PC-3 (cell line): Measurements from ENCODE around the gene CA5A. TPM values are rescaled to one million over a fixed set of nuclear protein-coding genes. Genes with fewer than 3 reads are reported as not detected.
A peak's percentile ranks its signal among the peaks of the same experiment; 100 is the strongest.
"Not testable (repeated sequence)": the region's sequence is repeated elsewhere in the genome, so short reads cannot be mapped to it uniquely, and the experiment has no call there.

ENCODE experiments used
- ATAC-seq: fragments of 200-7000 bp; cut with Tn5 transposase; 2 replicates; pipeline ENCODE4 v1.9.1; 2020; ENCODE audit warnings: mild to moderate bottlenecking, moderate library complexity
- BruUV-seq: library from RNA; stranded (reverse); fragments of 400-500 nt; replicated peaks from 2 replicates; lab custom pipeline; 2021; lab: Mats Ljungman, UMichigan
- CTCF ChIA-PET: fragments of 300-600 bp; sonication (Branson Sonifier 250); formaldehyde crosslinking; loops from one replicate; lab custom pipeline; 2022; ENCODE audit warnings: antibody characterized with exemption; lab: Charles Lee
- POLR2A ChIA-PET: fragments of 300-600 bp; sonication (Branson Sonifier 250); formaldehyde crosslinking; loops from one replicate; lab custom pipeline; 2022; ENCODE audit warnings: antibody characterized with exemption; ENCODE audit not compliant: unreplicated experiment; lab: Charles Lee
- DNase-seq: peaks from one replicate; pipeline ENCODE4 v3.0.0-alpha.2; 2015
- H2AFZ ChIP-seq: fragments of 300-600 bp; sonication (generic); 2 replicates; pipeline ENCODE4 v1.6.0; 2016; ENCODE audit warnings: antibody characterized with exemption, low read length
- H3F3A ChIP-seq: fragments of 300-600 bp; sonication (generic); one replicate; pipeline ENCODE4 v1.6.0; 2017; ENCODE audit warnings: antibody characterized with exemption, low read length, control low read depth, mild to moderate bottlenecking; ENCODE audit not compliant: unreplicated experiment
- H3K27ac ChIP-seq: fragments of 300-600 bp; sonication (generic); 2 replicates; pipeline ENCODE4 v1.5.1; 2016; ENCODE audit warnings: mild to moderate bottlenecking, low read length
- H3K27me3 ChIP-seq: fragments of 300-600 bp; sonication (generic); 2 replicates; pipeline ENCODE4 v1.6.1; 2016; ENCODE audit warnings: low read length, mixed read lengths
- H3K36me3 ChIP-seq: fragments of 300-600 bp; sonication (generic); 2 replicates; pipeline ENCODE4 v1.6.1; 2016; ENCODE audit warnings: low read depth, mixed run types, low read length, mixed read lengths
- H3K4me1 ChIP-seq: fragments of 300-600 bp; sonication (generic); 2 replicates; pipeline ENCODE4 v1.5.1; 2016; ENCODE audit warnings: low read length; ENCODE audit not compliant: insufficient read depth
- H3K4me2 ChIP-seq: fragments of 300-600 bp; sonication (generic); 2 replicates; pipeline ENCODE4 v1.6.0; 2016; ENCODE audit warnings: low read length
- H3K4me3 ChIP-seq: fragments of 300-600 bp; sonication (generic); 2 replicates; pipeline ENCODE4 v1.5.1; 2016; ENCODE audit warnings: mild to moderate bottlenecking, low read length, mixed read lengths
- H3K79me2 ChIP-seq: fragments of 300-600 bp; sonication (generic); 2 replicates; pipeline ENCODE4 v1.6.1; 2017; ENCODE audit warnings: low read length, mixed read lengths
- H3K9ac ChIP-seq: fragments of 300-600 bp; sonication (generic); 2 replicates; pipeline ENCODE4 v1.6.0; 2016; ENCODE audit warnings: mild to moderate bottlenecking, low read length
- H3K9me2 ChIP-seq: fragments of 300-600 bp; sonication (generic); replicated peaks from 2 replicates; pipeline ENCODE4 v1.6.1; 2016; ENCODE audit warnings: mixed run types, low read length, mixed read lengths
- H3K9me3 ChIP-seq: fragments of 300-600 bp; sonication (generic); 2 replicates; pipeline ENCODE4 v1.6.1; 2016; ENCODE audit warnings: low read length, mixed read lengths
- H4K20me1 ChIP-seq: fragments of 300-600 bp; sonication (generic); 2 replicates; pipeline ENCODE4 v1.6.1; 2016; ENCODE audit warnings: low read length, mixed read lengths
- intact Hi-C: fragments of 100-400 bp; cut with micrococcal nuclease; formaldehyde crosslinking; loops from 2 replicates; pipeline ENCODE4 v1.9.0; 2023
- total RNA-seq: library from RNA; depleted of rRNA; stranded (reverse); fragments of >200 nt; gene quantifications from 2 replicates; pipeline ENCODE4 v1.2.3, GENCODE V29; 2014

CA5A gene
- total RNA-seq, 1 experiment from 2014 or later: not detected

GRCh38 chr16:87869061-87869878 is 67.1 kb downstream of the CA5A start, which contains the start of gene SLC7A5:
Gene SLC7A5 (minus strand): TSS chr16:87869507. CDS start chr16:87869422, 85 bp downstream.
- POLR2A ChIA-PET: interaction anchor here (0.6 kb wide), 4 partner anchors 56 to 1348 kb away, joined by 3 to 6 read pairs (median 3); partner anchors contain the start of gene ZNF778
- CTCF ChIA-PET: interaction anchor here (4.9 kb wide), 1 partner anchor 90 kb away, joined by 42 read pairs; no protein-coding TSS in a partner anchor
- peak within 1 kb of the TSS; percentile 90 for H3K4me2 ChIP-seq
- ATAC-seq (peak; percentile 52), DNase-seq (peak; percentile 65)
- H3K9me2 ChIP-seq, H3K9me3 ChIP-seq, BruUV-seq, H3K27me3 ChIP-seq, H3K36me3 ChIP-seq, H3F3A ChIP-seq, H2AFZ ChIP-seq, intact Hi-C loops: not testable (repeated sequence)
- H3K4me3 ChIP-seq: peak within 1 kb of the TSS; percentile 83
- peak within 1 kb of the TSS; percentile 83 for H3K9ac ChIP-seq
- H3K4me1 ChIP-seq: peaks cover 18% of the 10 kb centered on the region; the same call in 1 of the 2 replicates
- peak within 1 kb of the TSS; percentile 86 for H3K27ac ChIP-seq
- peaks cover 24% of the 10 kb centered on the region; the same call in 1 of the 2 replicates for H4K20me1 ChIP-seq
- H3K79me2 ChIP-seq: peaks cover 49% of the 10 kb centered on the region

GRCh38 chr16:87868254-87869029 is 67.9 kb downstream of the CA5A start:
- H3K9ac ChIP-seq: peak overlapping the region; percentile 83
- peaks cover 25% of the 10 kb centered on the region; the same call in 1 of the 2 replicates for H4K20me1 ChIP-seq

GRCh38 chr16:87865902-87866555 is 70.3 kb downstream of the CA5A start:
- H3K36me3 ChIP-seq, H3K9me2 ChIP-seq, POLR2A ChIA-PET, DNase-seq, H2AFZ ChIP-seq, H3K9ac ChIP-seq, CTCF ChIA-PET, BruUV-seq, H3K9me3 ChIP-seq, H3K27ac ChIP-seq, intact Hi-C loops, H3K27me3 ChIP-seq, H3F3A ChIP-seq, ATAC-seq, H3K4me3 ChIP-seq: not testable (repeated sequence)
- H3K4me2 ChIP-seq: peak overlapping the region; percentile 22
- H4K20me1 ChIP-seq: peaks cover 36% of the 10 kb centered on the region; the same call in 1 of the 2 replicates
- peaks cover 17% of the 10 kb centered on the region for H3K4me1 ChIP-seq
- peaks cover 78% of the 10 kb centered on the region for H3K79me2 ChIP-seq

More at GRCh38 chr16:87868254-87869029, 67.9 kb downstream of the CA5A start:
- CTCF ChIA-PET: interaction anchor here (4.9 kb wide), 1 partner anchor 89 kb away, joined by 42 read pairs; no protein-coding TSS in a partner anchor
- TSS peak; percentile 56 for BruUV-seq
- H3K36me3 ChIP-seq, H3K27me3 ChIP-seq, H2AFZ ChIP-seq, intact Hi-C loops, H3K9me2 ChIP-seq, H3F3A ChIP-seq, H3K9me3 ChIP-seq: not testable (repeated sequence)
- Histone ChIP-seq H3K4me3 (peak overlapping the region; percentile 83), H3K27ac (peak overlapping the region; percentile 86), H3K4me2 (peak overlapping the region; percentile 90), H3K4me1 (peaks cover 18% of the 10 kb centered on the region; the same call in 1 of the 2 replicates), H3K79me2 (peaks cover 54% of the 10 kb centered on the region)
- DNase-seq (peak; percentile 86), ATAC-seq (peak; percentile 42)
- POLR2A ChIA-PET: interaction anchor here (0.6 kb wide), 1 partner anchor 1349 kb away, joined by 3 read pairs; the partner anchor contains the start of gene ZNF778
